Thyroid gland (tissue), 4 donors: ENCODE results near the gene TAP1.

ENCODE experiments used
- CTCF ChIP-seq, 6 experiments: fragments of 200-600 bp in 3 of 6; fragments of 450-650 bp in 3 of 6; sonication (generic) in 3 of 6; IDR thresholded peaks; one replicate each; pipeline ENCODE4 v1.5.1; 2016 to 2019; ENCODE audit warnings: antibody characterized with exemption in 6 of 6, mild to moderate bottlenecking in 2 of 6, inconsistent platforms in 1 of 6, moderate library complexity in 1 of 6
- POLR2A ChIP-seq, 2 donors: fragments of 450-650 bp; IDR thresholded peaks; one replicate each; pipeline ENCODE4 v1.6.1; 2017; ENCODE audit warnings: antibody characterized with exemption in 2 of 2, mild to moderate bottlenecking in 2 of 2, moderate library complexity in 1 of 2

DNA sequence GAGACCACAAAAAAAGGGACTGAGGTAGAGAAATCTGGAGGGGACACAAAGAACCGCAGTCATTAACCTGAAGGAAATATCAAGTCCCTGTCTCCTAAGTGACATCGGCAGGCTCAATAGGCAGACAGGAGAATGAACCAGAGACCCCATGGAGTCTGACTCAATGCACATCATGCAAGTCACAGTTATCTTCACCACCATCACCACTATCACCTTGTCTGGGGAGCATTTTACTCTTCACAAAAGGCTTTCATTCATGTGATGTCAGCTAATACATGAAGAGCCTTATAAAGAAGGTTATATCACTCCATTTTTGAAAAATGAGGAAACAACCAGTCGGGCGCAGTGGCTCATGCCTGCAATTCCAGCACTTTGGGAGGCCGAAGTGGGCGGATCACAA lies 4.4 kb downstream of the TAP1 start:
- TF ChIP-seq POLR2A (IDR thresholded peaks at IDR 0.05): no peak
- no peak for TF ChIP-seq CTCF (IDR thresholded peaks at IDR 0.05)
